ENCODE data around the gene CHST8. TPM values are rescaled to one million over a fixed set of nuclear protein-coding genes. Genes with fewer than 3 reads are reported as not detected.

CHST8 gene
- polyA plus RNA-seq, 1 of the 3 experiments (the other 2 are of a cell fraction): 0.05 TPM

GRCh38 chr19:33644284-33644836 lies 22.6 kb downstream of the CHST8 start:
- POLR2A ChIA-PET: no interaction called here
- no peak overlapping the region for H3K4me3 ChIP-seq (ENCODE audit: low read depth in 2 of 2, low read length in 1 of 2)
- no peaks in the 10 kb centered on the region for H3K9me3 ChIP-seq
- H3K4me2 ChIP-seq: no peak overlapping the region
- 42% methylated on average over 9 of the region's 9 CpGs for WGBS (ENCODE audit: low lambda C conversion rate)
- CTCF ChIA-PET: interaction anchor here (0.7 kb wide), 1 partner anchor 11 kb away, joined by 3 read pairs; no protein-coding TSS in a partner anchor
- no peak overlapping the region for H3K9ac ChIP-seq
- H3F3A ChIP-seq (replicated peaks; ENCODE audit: insufficient read depth): no peaks in the 10 kb centered on the region
- H2AFZ ChIP-seq (ENCODE audit: low read depth): no peak overlapping the region
- no peak overlapping the region for H3K27ac ChIP-seq (ENCODE audit: low read depth in 2 of 2, low read length in 1 of 2)
- H4K20me1 ChIP-seq (ENCODE audit: insufficient read depth): no peaks in the 10 kb centered on the region
- H3K4me1 ChIP-seq (ENCODE audit: control insufficient read depth in 1 of 2, insufficient read depth in 2 of 2, low read depth in 1 of 2, low read length in 1 of 2): peaks cover 0 to under 1% of the 10 kb centered on the region in 2 experiments; a peak in 1 of 4 replicates
- no peak for DNase-seq
- H3K27me3 ChIP-seq (ENCODE audit: insufficient read depth): no peaks in the 10 kb centered on the region
- TF ChIP-seq IRF3 (IDR thresholded peaks at IDR 0.05; ENCODE audit: low read depth, low read length) (no peak), RCOR1 (IDR thresholded peaks at IDR 0.05; ENCODE audit: low read length) (no peak), JUND (IDR thresholded peaks at IDR 0.05) (no peak), CTCF (IDR thresholded peaks at IDR 0.05) (no peak), EZH2phosphoT487 (IDR thresholded peaks at IDR 0.05; ENCODE audit: borderline replicate concordance, low read depth) (no peak), ZBTB33 (IDR thresholded peaks at IDR 0.05; ENCODE audit: borderline replicate concordance, low read depth) (no peak), EP300 (IDR thresholded peaks at IDR 0.05; ENCODE audit: borderline replicate concordance in 1 of 2, low read depth in 1 of 2, low read length in 1 of 2) (no peak), USF2 (IDR thresholded peaks at IDR 0.05; ENCODE audit: borderline replicate concordance, low read depth, low read length) (no peak), RAD21 (IDR thresholded peaks at IDR 0.05; ENCODE audit: low read length) (no peak), RXRA (IDR thresholded peaks at IDR 0.05; ENCODE audit: borderline replicate concordance, low read depth) (no peak)
- no peaks in the 10 kb centered on the region for H3K9me2 ChIP-seq
- no peaks in the 10 kb centered on the region for H3K36me3 ChIP-seq (replicated peaks in 1 of 2; ENCODE audit: control insufficient read depth in 1 of 2, insufficient read depth in 2 of 2, low read length in 1 of 2)
- H3K79me2 ChIP-seq (ENCODE audit: insufficient read depth): no peaks in the 10 kb centered on the region

GRCh38 chr19:33646306-33646705 lies 24.6 kb downstream of the CHST8 start:
- POLR2A ChIA-PET: no interaction called here

More at GRCh38 chr19:33646306-33646705, 24.6 kb downstream of the CHST8 start:
- 51% methylated on average over 4 of the region's 4 CpGs for WGBS (ENCODE audit: low lambda C conversion rate)
- Histone ChIP-seq H3K27me3 (ENCODE audit: insufficient read depth) (no peaks in the 10 kb centered on the region), H3K9me3 (no peaks in the 10 kb centered on the region), H2AFZ (ENCODE audit: low read depth) (no peak overlapping the region), H3K9ac (no peak overlapping the region), H3K27ac (ENCODE audit: low read depth in 2 of 2, low read length in 1 of 2) (no peak overlapping the region), H3K9me2 (no peaks in the 10 kb centered on the region), H3F3A (replicated peaks; ENCODE audit: insufficient read depth) (no peaks in the 10 kb centered on the region), H3K79me2 (ENCODE audit: insufficient read depth) (no peaks in the 10 kb centered on the region), H3K36me3 (replicated peaks in 1 of 2; ENCODE audit: control insufficient read depth in 1 of 2, insufficient read depth in 2 of 2, low read length in 1 of 2) (no peaks in the 10 kb centered on the region), H4K20me1 (ENCODE audit: insufficient read depth) (no peaks in the 10 kb centered on the region), H3K4me3 (ENCODE audit: low read depth in 2 of 2, low read length in 1 of 2) (no peak overlapping the region), H3K4me1 (ENCODE audit: control insufficient read depth in 1 of 2, insufficient read depth in 2 of 2, low read depth in 1 of 2, low read length in 1 of 2) (no peaks in the 10 kb centered on the region), H3K4me2 (no peak overlapping the region)
- TF ChIP-seq MEF2A (IDR thresholded peaks at IDR 0.05; ENCODE audit: borderline replicate concordance, low read depth): no peak
- no peak for TF ChIP-seq USF1 (IDR thresholded peaks at IDR 0.05; ENCODE audit: borderline replicate concordance, low read depth)
- TF ChIP-seq MAX (IDR thresholded peaks at IDR 0.05; ENCODE audit: low read depth): no peak
- TF ChIP-seq FOXJ3 (CRISPR knock-in tag; IDR thresholded peaks at IDR 0.05): no peak
- no peak for TF ChIP-seq CHD2 (IDR thresholded peaks at IDR 0.05; ENCODE audit: low read length, partially characterized antibody)
- TF ChIP-seq GABPA (IDR thresholded peaks at IDR 0.05; ENCODE audit: low read depth): no peak
- no peak for TF ChIP-seq EZH2phosphoT487 (IDR thresholded peaks at IDR 0.05; ENCODE audit: borderline replicate concordance, low read depth)
- TF ChIP-seq RFX5 (IDR thresholded peaks at IDR 0.05; ENCODE audit: low read length): no peak
- no peak for DNase-seq
- CTCF ChIA-PET: no interaction called here

All from SK-N-SH (cell line).